Measurements from ENCODE around the gene NCOR1.
"Not testable (repeated sequence)": the region's sequence is repeated elsewhere in the genome, so short reads cannot be mapped to it uniquely, and the experiment has no call there.

The NCOR1 gene

DNA sequence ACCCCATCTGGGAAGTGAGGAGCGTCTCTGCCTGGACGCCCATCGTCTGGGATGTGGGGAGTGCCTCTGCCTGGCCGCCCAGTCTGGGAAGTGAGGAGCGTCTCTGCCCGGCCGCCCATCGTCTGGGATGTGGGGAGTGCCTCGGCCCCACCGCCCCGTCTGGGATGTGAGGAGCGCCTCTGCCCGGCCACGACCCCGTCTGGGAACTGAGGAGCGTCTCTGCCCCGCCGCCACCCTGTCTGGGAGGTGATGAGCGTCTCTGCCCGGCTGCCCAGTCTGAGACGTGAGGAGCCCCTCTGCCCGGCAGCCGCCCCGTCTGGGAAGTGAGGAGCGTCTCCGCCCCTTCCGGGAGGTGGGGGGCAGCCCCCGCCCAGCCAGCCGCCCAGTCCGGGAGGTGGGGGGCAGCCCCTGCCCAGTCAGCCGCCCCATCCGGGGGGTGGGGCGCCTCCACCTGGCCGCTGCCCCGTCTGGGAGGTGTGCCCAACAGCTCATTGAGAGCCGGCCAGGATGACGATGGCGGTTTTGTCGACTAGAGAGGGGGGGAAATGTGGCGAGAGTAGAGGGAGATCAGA is 69.9 kb downstream of the NCOR1 start:
- DNase-seq = not testable (repeated sequence)

DNA sequence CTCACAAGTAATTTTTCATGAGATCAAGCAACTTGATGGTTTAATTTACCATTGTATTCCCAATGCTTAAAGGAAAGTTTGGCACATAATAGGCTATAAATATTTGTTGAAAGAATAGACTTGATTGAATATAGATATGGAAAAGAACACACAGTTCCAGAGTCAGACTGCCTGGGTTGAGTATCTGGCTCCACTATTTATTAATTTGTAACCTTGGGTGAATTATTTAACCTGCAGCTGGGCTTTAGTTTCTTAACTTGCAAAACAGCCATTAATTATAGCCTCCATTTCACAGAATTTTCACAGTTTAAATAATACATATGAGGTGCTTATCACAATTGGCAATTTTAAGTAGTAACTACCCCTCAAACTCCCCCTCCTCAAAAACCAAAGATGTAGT is 73.6 kb downstream of the NCOR1 start:
- no peak for DNase-seq

DNA sequence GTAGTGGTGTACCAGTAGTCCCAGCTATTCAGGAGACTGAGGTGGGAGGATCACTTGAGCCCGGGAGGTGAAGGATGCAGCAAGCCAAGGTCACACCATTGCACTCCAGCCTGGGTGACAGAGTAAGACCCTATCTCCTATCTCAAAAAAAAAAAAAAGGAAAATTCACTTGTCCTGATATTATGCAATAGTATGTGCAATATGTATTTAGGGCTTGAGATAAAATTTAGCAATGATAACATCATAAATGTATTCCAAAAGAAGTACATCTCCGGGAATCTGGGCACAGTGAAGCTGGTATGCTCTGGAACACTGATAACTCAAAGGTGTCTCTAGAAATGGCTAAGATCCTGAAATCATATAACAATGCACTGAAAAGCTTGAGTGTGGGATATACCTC is 74.5 kb downstream of the NCOR1 start:
- no peak for DNase-seq

DNA sequence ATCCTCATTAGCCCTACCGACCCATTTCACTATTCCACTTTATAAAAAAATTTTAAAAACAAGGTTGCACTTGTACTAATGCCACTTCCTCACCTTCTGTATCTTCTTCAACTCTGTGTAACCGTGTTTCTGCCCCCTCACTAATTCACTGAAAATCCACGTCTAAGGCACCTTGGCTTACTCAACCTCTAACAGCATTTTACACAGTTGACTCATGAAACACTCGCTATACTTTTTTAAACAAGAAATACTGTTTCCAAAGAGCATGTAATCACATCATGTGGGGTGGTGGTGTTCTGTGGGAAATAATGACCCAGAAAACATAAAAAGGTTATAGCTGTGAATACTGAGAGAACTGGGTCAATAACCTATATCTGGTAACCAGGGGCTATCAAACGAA is 79.9 kb downstream of the NCOR1 start:
- no peak for DNase-seq

DNA sequence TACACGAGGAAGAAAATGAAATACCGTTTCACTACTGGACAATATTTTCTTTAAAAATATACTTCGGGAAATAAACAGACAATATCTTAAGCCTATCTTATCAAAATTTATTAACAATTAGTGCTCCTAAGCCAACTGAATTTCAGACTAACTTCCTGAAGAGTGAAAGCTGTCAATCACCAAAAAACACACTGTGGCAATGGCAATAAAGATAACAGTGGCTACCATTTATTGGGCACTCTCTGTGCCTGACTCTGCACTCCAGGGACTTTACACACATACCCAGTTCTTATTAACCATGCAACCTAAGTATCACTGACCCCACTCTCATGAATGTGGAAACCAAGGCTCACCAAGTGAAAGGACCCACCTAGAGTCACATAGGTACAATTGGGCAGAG is 83.7 kb downstream of the NCOR1 start:
- no peak for DNase-seq

DNA sequence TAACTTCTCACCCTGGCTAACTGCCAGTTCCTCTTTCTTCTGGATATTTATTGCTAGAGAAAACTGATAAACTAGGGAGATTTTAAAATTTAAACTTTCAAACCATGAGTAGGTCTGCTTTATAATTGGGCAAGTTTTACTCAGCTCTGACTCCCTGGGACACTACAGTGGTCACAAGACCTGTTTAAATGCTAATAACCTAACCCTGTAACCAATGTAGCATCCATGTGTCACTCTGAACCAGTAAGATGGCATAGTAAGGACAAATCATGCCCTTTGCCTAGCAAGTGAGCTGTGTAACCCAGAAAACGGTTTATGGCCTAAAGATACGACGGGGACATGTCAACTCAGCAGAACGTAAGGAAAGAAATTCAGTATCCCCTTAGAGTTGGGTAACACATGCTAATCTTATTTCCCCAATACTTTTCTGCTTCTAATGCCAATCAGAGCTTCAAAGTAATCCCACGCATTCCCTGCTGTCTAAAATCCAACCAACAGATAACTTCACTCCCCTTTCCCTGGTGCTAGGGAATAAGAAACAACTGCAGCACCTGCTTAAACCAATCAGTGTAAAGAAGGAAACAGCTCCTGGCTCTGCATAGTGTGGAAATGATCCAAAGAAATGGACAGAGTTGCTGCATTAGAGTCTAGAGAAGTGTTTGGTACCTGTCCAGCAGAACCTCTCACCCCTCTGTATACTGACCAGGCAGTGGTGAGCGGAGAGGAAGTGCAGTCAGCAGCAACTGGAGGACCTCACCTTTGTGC is 85.7 kb downstream of the NCOR1 start:
- no peak for DNase-seq

DNA sequence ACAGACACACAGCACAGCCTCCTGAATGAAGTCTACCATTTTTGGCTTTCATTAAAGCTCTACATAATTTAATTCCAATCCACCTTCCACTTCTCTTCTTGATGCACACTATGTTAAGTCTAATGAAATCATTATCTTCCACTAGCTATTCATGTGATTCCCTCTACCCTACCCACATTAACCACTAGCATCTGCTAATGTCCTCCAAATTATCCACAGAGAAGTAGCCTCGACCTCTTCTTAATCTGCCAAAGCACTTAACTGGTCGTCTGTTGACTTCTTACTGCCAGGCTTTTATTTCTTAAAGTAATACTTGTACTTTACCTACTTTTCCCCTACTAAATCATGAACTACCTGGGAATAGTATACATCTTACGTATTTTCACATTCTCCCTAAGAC is 91.8 kb downstream of the NCOR1 start:
- no peak for DNase-seq

DNA sequence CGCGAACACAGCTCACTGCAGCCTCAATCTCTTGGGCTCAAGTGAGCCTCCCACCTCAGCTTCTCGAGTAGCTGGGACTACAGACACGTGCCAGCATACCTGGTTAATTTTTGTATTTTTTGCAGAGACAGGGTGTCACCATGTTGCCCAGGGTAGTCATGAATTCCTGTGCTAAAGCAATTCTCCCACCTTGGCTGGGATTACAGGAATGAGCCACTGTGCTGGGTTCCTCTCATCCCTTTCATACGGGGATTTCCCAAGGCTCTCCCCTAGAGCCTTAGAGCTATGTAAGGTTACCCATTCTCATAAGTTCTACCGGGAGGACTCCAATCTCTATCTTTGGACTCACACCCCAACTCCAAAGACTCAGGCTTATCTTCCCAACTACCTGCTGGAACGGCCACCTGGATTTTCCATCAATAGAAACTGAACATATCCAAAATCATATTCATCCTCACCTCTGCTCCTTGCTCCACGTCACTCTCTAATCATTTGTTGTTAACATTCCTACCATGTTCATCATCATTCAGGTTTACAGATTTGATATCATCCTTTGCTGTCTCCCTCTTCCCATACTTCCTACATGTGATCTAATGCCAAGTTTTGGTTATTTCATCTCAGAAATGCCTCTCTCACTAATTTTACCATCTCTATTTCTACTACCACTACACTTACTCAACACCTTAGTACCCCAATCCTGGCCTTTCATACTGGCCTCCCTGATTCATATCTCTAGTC is 92.5 kb downstream of the NCOR1 start:
- no peak for DNase-seq

DNA sequence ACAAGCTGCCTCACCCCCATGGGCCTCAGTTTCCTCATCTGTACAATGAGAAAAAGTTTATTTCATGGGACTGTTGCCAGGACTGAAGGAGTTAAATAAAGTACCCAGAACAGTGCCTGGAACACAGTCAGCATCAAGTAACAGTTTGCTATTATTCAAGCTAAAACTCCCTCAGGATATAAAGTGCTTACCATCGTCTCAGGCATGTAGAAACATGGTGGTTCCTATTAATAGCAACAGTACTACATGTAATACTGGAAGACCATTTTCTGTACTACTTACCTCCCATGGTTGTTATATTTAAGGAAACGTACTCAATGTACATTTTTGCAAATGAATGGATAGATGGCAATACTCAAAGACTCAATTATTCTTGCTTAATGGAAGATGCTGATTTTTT is 93.4 kb downstream of the NCOR1 start:
- no peak for DNase-seq

DNA sequence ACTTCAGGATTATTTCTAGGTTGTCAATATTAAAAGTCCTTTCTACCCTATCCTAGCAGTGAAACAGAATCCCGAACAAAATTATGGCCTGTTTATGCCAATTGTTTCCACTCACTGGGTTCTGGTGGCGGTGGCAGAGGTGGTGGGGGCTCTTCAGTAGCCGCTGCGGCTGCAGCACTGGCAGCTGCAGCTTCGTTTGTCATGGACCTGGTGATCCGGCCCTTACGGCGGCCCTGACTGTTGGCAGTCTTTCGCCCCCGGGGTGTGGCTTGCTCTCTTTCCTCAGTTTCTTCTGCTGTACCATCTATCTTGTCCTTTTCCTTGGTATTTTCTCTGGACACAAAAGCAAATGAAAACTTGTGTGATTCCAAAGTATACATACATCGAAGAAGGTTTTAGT is 94.4 kb downstream of the NCOR1 start:
- no peak for DNase-seq

DNA sequence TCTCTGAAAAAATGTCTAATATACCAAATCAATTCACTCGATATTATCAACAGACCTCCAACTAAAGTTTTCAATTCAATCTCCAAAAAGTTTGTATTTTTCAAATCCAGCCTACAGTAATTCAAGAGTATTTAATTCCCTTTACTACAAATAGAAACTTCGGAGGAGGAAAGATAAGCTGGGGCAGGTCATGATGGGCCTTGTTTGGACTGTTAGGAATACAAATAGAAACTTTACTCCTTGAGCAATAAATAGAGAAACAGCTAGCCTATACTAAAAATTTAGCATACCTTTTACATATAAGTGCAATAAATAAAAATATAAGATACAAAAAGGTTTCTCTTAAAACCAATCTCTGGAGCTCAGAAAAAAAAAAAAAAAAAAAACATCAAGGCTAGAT is 98.2 kb downstream of the NCOR1 start:
- DNase-seq = no peak

DNA sequence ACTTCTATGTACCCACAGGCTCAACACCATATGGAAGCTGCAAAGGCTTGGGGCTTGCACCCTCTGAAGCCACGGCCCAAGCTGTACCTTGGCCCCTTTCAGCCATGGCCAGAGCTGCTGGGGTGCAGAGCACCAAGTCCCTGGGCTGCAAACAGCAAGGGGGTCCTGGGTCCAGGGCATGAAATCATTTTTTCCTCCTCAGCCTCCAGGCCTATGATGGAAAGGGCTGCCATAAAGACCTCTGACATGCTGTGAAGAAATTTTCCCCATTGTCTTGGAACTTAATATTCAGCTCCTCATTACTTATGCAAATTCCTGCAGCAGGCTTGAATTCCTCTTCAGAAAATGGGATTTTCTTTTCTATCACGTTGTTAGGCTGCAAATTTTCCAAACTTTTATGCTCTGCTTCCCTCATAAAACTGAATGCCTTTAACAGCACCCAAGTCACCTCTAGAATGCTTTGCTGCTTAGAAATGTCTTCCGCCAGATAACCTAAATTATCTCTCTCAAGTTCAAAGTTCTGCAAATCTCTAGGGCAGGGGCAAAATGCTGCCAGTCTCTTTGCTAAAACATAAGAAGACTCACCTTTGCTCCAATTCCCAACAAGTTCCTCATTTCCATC is 100.1 kb downstream of the NCOR1 start:
- not testable (repeated sequence) for DNase-seq

DNA sequence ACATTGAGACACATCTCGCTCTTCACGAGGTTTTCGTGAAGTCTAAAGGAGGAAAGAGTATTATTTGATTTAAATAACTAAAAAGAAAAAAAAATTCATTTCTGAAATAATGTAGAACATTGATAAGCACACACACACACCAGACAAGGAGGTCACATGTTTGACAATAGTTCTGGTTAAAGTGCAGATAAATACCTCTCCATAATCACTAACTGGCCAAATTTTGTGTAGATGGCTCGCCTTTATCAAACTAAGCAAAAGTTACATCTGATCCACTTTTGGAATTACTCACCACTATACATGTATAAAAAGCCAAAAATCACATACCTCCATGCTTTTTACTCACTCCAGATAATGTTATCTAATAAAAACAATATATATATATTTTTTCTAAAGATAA is 106.5 kb downstream of the NCOR1 start:
- DNase-seq = no peak

DNA sequence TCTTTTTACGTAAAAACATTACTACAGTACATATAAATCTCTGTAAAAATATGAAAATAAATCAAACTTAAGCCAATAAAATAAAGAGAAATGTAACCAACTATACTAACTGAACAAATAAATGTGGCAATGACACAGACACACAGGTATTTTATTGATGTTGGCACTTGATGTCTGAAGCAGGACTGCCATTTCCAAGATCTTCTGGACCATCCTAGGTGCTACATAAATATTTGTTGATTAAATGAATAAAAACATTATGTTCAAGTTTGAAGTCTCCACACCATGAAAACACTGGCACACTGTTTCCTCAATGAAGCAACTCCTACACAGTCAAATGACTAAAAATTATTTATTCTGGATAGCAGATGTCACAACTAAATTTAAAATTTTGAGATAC is 106.9 kb downstream of the NCOR1 start:
- DNase-seq = no peak

DNA sequence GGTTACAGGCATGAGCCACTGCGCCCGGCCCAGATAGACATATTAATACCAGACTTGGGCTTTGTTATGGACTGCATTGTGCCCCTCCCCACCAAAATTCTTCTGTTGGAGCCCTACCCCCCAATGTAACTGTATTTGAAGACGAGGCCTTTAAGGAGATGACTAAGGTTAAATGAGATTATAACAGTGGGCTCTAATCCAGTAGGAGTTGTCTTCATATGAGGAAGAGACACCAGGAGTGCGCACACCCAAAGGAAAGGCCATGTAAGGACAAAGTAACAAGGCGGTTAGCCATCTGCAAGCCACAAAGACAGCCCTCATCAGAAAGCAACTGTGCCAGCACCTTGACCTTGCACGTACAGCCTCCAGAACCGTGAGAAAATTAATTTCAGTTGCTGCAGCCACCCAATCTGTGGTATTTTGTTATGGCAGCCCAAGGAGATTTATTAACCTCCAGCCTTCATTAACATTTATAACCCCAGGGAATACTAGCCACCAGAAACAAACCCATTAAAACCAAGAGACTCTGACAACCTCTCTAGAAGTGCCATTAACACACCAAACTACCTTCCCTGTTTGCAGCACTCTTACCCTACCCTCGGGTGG is 108.1 kb downstream of the NCOR1 start:
- no peak for DNase-seq

DNA sequence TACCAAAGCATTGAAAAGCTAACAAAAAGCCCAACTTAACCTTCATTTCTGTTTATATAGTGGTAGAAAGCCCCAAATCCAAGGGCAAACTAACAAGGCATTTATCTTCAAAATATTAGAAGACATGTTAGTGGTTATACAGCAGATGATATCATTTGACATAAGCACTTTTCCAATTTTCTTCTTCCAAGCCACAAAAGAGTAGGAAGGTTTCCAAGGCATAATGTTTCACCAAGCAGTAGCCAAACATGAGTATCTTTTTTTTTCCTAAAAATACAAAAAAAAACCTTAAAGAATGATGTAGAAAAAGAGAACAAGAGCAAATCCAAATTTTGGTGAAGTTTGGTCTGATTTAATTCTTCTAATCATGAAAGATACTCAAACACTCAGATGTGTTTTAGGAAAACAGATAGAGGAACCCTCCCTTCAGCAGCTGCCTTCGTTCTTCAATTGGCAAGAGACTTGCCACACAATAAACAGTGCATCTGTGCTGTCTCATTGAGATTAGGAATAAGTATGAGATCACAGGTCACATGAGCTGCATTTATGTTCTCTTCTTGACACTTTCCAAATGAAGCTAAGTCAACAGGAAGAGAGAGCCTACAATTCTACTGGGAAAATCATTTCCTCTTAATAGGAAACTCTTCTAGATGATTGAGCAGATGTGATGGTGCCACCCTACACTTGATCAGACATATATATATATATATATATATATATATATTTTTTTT is 109.0 kb downstream of the NCOR1 start:
- DNase-seq = no peak

DNA sequence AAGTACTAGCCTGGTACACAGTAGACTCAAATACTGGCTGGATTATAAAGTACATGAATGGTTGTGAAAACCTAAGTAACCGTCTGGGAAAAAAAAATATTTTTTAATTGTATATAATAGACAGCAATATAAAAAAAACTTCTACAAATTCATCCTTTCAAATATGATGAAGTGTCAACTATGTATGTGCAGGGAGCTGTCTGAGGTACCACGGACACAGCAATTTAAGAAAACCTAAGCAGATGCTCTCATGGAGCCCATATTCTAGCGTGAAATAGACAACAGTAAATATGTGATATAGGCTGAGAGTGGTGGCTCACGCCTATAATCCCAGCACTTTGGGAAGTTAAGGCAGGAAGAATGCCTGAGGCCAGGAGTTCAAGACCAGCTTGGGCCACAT is 111.1 kb downstream of the NCOR1 start:
- DNase-seq = no peak

DNA sequence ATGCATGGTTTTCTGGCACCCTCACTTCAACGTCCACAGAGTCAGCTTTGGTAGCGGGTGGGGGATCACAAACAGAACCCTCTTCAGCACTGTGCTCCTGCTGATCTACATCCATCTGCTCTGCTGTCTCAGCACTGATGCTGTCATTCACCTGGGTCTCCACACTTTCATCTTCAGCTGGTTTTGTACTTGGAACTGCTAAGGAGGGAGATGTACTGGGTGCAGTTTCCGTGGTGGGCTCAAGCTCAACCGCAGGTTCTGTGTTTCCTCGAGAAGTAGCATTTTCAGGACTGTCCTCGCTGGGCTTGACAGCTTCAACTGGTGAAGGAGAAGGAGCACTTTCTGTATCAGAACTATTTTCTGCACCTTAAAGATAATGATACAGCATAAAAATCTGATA is 113.9 kb downstream of the NCOR1 start:
- DNase-seq = no peak

DNA sequence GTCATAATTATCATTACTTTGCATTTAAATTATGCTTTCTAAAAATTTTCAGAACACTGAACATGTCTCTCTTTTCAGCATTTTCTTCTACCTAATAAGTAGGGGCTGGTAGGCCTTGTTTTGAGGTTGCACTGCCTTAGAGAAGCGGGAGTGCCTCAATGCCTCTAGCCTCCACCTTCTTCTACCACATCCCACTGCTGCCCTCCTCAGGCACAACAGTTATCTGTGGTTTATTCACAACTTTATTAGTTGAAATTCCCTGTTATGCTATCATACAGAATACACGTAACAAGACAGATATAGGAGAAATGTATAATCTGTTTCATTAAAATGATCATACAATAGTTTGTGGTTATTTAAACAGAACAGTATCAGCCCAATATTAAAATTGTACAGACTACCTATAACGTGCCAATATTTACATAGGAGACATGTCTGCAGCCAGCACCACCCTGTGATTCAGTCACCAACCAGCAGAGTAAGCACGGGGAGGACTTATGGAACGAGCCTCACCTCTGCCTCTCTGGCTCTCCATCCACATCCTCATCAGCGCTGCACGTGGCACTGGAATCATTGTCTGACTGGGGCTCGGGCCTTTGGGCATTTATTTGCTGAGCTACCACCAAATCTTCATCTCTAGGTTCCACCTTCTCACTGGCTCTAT is 114.5 kb downstream of the NCOR1 start:
- DNase-seq = no peak

DNA sequence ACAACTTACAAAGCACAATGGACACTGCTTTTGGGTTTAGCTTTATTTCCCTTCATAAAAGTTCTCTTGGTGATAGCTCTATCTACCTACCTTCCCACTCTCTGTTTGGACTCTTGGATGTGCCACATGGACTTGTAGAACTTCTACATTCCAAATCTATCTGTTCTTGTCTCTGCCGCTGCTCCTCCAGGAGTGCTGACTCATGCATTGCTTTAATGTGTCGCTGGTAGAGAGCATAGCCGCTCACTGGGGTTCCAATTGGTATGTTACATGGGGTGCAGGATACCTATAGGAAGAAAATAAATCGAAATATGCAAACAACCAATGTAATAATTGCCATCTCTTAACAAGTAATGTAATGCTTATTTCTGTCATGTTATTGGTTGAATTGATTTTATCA is 123.6 kb downstream of the NCOR1 start:
- DNase-seq = no peak

DNA sequence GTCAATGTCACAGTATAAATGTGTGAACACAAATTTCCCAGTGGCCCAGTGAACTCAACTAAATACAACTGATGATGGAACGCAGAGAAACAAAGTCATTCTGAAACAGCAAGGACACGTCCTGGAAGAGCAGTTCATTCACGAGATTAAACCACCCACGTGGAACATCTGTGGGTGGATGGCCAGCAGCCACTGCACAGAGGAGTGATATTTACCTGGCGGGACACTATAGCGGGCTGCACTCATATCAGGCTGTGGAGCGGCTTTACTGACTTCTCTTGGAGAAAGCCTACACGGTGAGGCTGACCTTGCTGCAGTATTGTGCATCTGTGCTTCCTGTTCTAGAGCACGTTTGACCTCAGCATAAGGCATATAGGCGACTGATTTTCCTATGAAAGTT is 128.4 kb downstream of the NCOR1 start:
- DNase-seq = no peak

DNA sequence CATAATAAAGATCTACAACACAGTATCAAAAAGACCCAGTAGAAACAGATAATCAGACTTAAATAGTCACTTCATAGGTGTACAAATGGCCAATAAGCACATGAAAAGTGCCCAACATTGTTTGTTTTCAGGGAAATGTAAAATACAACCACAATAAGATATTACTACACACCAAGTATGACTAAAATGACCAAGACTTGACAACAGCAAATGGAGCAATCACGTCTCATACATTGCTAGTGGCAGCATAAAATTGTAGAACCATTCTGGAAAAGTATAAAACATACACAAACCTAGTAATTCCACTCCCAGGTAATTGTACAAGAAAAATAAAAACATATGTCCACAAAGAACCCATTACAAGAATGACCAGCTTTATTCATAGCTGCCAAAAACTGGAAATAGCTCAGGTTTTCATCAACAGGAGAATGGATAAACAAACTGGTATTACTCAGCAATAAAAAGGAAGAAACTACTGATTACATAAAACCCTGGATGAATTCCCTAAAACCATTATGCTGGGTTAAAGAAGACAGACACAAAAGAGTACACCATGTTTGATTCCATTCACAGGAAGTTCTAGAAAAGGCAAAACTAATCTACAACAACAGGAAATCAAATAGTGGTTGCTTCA is 130.2 kb downstream of the NCOR1 start:
- DNase-seq = no peak
